OCI-LY1 (cell line): ENCODE data around the gene UBR3.
"Not testable (repeated sequence)": the region's sequence is repeated elsewhere in the genome, so short reads cannot be mapped to it uniquely, and the experiment has no call there.

Source experiments
- H2AFZ ChIP-seq: fragments of 200-600 bp; sonication (generic), shearing (Covaris generic); 2 replicates; pipeline ENCODE4 v1.6.0; 2014; ENCODE audit warnings: antibody characterized with exemption, mild to moderate bottlenecking, low read length
- H3F3A ChIP-seq: fragments of 200-600 bp; sonication (generic), shearing (Covaris generic); 2 replicates; pipeline ENCODE4 v1.6.0; 2014; ENCODE audit warnings: mild to moderate bottlenecking, antibody characterized with exemption, low read length, moderate library complexity; ENCODE audit not compliant: insufficient read depth
- H3K27ac ChIP-seq: fragments of 200-600 bp; sonication (generic); 2 replicates; pipeline ENCODE4 v1.5.1; 2014; ENCODE audit warnings: low read length, mixed run types, mild to moderate bottlenecking, low read depth; ENCODE audit not compliant: poor library complexity, severe bottlenecking
- H3K27me3 ChIP-seq: fragments of 200-600 bp; sonication (generic); 2 replicates; pipeline ENCODE4 v1.6.0; 2014; ENCODE audit warnings: antibody characterized with exemption, mild to moderate bottlenecking, low read length, moderate library complexity; ENCODE audit not compliant: insufficient read depth
- H3K36me3 ChIP-seq: fragments of 200-600 bp; sonication (generic); 2 replicates; pipeline ENCODE4 v1.6.1; 2014; ENCODE audit warnings: mild to moderate bottlenecking, antibody characterized with exemption, low read length, moderate library complexity, mixed read lengths; ENCODE audit not compliant: insufficient read depth
- H3K4me1 ChIP-seq: fragments of 200-600 bp; sonication (generic); 2 replicates; pipeline ENCODE4 v1.5.1; 2014; ENCODE audit warnings: mild to moderate bottlenecking, low read length, moderate library complexity; ENCODE audit not compliant: insufficient read depth, severe bottlenecking
- H3K4me2 ChIP-seq: fragments of 200-600 bp; sonication (generic), shearing (Covaris generic); 2 replicates; pipeline ENCODE4 v1.6.1; 2014; ENCODE audit warnings: low read length
- H3K4me3 ChIP-seq: fragments of 200-600 bp; sonication (generic); 2 replicates; pipeline ENCODE4 v1.5.1; 2014; ENCODE audit warnings: low read length, low read depth, mild to moderate bottlenecking, mixed read lengths; ENCODE audit not compliant: poor library complexity, severe bottlenecking
- H3K79me2 ChIP-seq: fragments of 200-600 bp; shearing (Covaris generic); 2 replicates; pipeline ENCODE4 v1.6.1; 2016; ENCODE audit warnings: mixed run types, low read length, mixed read lengths; ENCODE audit not compliant: insufficient read depth
- H3K9ac ChIP-seq: fragments of 200-600 bp; sonication (generic), shearing (Covaris generic); 2 replicates; pipeline ENCODE4 v1.6.1; 2014; ENCODE audit warnings: mild to moderate bottlenecking, low read length, mixed read lengths
- H3K9me2 ChIP-seq: fragments of 200-600 bp; sonication (generic), shearing (Covaris generic); 2 replicates; pipeline ENCODE4 v1.6.1; 2014; ENCODE audit warnings: low read depth, mild to moderate bottlenecking, low read length, mixed read lengths
- H3K9me3 ChIP-seq: fragments of 200-600 bp; shearing (Covaris generic); 2 replicates; pipeline ENCODE4 v1.6.1; 2014; ENCODE audit warnings: low read length, mixed read lengths
- H4K20me1 ChIP-seq: fragments of 200-600 bp; sonication (generic), shearing (Covaris generic); 2 replicates; pipeline ENCODE4 v1.6.0; 2016; ENCODE audit warnings: mild to moderate bottlenecking, low read length; ENCODE audit not compliant: insufficient read depth
- CTCF ChIP-seq: fragments of 200-600 bp; sonication (generic), shearing (Covaris generic); IDR thresholded peaks from 2 replicates; pipeline ENCODE4 v1.5.1; 2017; ENCODE audit warnings: mild to moderate bottlenecking, antibody characterized with exemption, low read length, moderate library complexity, mixed read lengths
- EZH2 ChIP-seq: fragments of 200-600 bp; sonication (generic), shearing (Covaris generic); IDR thresholded peaks from 2 replicates; pipeline ENCODE4 v1.8.0; 2017; ENCODE audit warnings: borderline replicate concordance, mixed run types, mild to moderate bottlenecking, antibody characterized with exemption, low read length, moderate library complexity, mixed read lengths

UBR3 gene

GRCh38 chr2:169848959-169849693 is 21.9 kb downstream of the UBR3 start:
- not testable (repeated sequence) for H3K36me3 ChIP-seq, H3K4me3 ChIP-seq, H3K9me2 ChIP-seq, H4K20me1 ChIP-seq, H3K4me2 ChIP-seq, H3K79me2 ChIP-seq, H3K27ac ChIP-seq, H3K9ac ChIP-seq, H3K27me3 ChIP-seq, H2AFZ ChIP-seq, H3K9me3 ChIP-seq, H3K4me1 ChIP-seq, H3F3A ChIP-seq

- no peak overlapping the region for H3K4me2 ChIP-seq
- H3K9me2 ChIP-seq = no peaks in the 10 kb centered on the region
- H3K27me3 ChIP-seq = no peaks in the 10 kb centered on the region
- H3K27ac ChIP-seq = no peak overlapping the region
- TF ChIP-seq EZH2 (no peak), CTCF (no peak)
- H3K79me2 ChIP-seq = peaks cover 3% of the 10 kb centered on the region; the same call in 1 of the 2 replicates
- H3K4me1 ChIP-seq = peaks cover 9% of the 10 kb centered on the region
- no peak overlapping the region for H3K9ac ChIP-seq
- H4K20me1 ChIP-seq = no peaks in the 10 kb centered on the region
- H3K4me3 ChIP-seq = no peak overlapping the region
- H3F3A ChIP-seq = no peaks in the 10 kb centered on the region
- peaks cover 3% of the 10 kb centered on the region for H3K9me3 ChIP-seq
- no peak overlapping the region for H2AFZ ChIP-seq
- H3K36me3 ChIP-seq = peaks cover 9% of the 10 kb centered on the region
Measured at GRCh38 chr2:169849710-169850109, 22.5 kb downstream of the UBR3 start.

- no peaks in the 10 kb centered on the region for H3K9me2 ChIP-seq
- H2AFZ ChIP-seq = no peak overlapping the region
- no peak overlapping the region for H3K9ac ChIP-seq
- no peaks in the 10 kb centered on the region for H3K79me2 ChIP-seq
- H3K27ac ChIP-seq = no peak overlapping the region
- no peak for TF ChIP-seq EZH2
- no peak for TF ChIP-seq CTCF
- H4K20me1 ChIP-seq = no peaks in the 10 kb centered on the region
- no peak overlapping the region for H3K4me3 ChIP-seq
- H3K4me2 ChIP-seq = no peak overlapping the region
- peaks cover 9% of the 10 kb centered on the region for H3K36me3 ChIP-seq
- no peaks in the 10 kb centered on the region for H3F3A ChIP-seq
- H3K4me1 ChIP-seq = peaks cover 9% of the 10 kb centered on the region
- peaks cover 3% of the 10 kb centered on the region for H3K9me3 ChIP-seq
- no peaks in the 10 kb centered on the region for H3K27me3 ChIP-seq
Measured at GRCh38 chr2:169853041-169853668, 25.9 kb downstream of the UBR3 start.

GRCh38 chr2:169855281-169856258 is 28.3 kb downstream of the UBR3 start:
- H4K20me1 ChIP-seq, H3K27me3 ChIP-seq, H3K9me3 ChIP-seq, H3K79me2 ChIP-seq, H3K4me2 ChIP-seq, H3K27ac ChIP-seq, H3K9ac ChIP-seq, H3K4me1 ChIP-seq, H3K36me3 ChIP-seq, H3K9me2 ChIP-seq, H3K4me3 ChIP-seq, H2AFZ ChIP-seq, H3F3A ChIP-seq: not testable (repeated sequence)
